AG09309 (cell line): Measurements from ENCODE around the gene ZNF273.

Experiments
- DNase-seq: peaks from one replicate; pipeline ENCODE4 v3.0.0-alpha.2; 2010; ENCODE audit warnings: low read depth
- H3K4me3 ChIP-seq: 2 replicates; pipeline ENCODE4 v1.5.1; 2011; ENCODE audit warnings: mild to moderate bottlenecking, low read depth, low read length, moderate library complexity; ENCODE audit not compliant: control insufficient read depth
- TF ChIP-seq, protein P1 (sequence below): IDR thresholded peaks from 2 replicates; pipeline ENCODE4 v1.5.1; 2011; ENCODE audit warnings: mild to moderate bottlenecking, low read depth, low read length, inconsistent platforms; ENCODE audit not compliant: insufficient read depth, control insufficient read depth; ENCODE audit errors: missing control alignments

Gene ZNF273

DNA sequence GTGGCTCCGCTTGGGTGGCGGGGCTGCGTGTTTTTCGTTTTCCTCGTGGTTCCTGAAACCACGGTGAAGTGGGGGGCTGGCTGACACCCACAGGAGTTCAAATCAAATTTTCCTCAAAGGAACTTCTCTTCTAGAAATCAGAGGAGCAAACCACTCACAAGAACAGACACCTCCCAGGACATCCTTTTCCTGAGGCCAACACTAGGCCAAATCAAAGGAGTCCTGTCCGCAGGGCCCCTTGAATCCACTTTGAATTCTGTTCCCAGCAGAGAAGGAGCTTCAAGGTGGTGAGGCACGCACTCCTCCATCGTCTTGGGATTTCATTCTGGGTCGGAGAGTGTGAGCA, 29.9 kb upstream of the ZNF273 start:
- DNase-seq: no peak
- TF ChIP-seq, protein P1, sequence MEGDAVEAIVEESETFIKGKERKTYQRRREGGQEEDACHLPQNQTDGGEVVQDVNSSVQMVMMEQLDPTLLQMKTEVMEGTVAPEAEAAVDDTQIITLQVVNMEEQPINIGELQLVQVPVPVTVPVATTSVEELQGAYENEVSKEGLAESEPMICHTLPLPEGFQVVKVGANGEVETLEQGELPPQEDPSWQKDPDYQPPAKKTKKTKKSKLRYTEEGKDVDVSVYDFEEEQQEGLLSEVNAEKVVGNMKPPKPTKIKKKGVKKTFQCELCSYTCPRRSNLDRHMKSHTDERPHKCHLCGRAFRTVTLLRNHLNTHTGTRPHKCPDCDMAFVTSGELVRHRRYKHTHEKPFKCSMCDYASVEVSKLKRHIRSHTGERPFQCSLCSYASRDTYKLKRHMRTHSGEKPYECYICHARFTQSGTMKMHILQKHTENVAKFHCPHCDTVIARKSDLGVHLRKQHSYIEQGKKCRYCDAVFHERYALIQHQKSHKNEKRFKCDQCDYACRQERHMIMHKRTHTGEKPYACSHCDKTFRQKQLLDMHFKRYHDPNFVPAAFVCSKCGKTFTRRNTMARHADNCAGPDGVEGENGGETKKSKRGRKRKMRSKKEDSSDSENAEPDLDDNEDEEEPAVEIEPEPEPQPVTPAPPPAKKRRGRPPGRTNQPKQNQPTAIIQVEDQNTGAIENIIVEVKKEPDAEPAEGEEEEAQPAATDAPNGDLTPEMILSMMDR: no peak
- H3K4me3 ChIP-seq: no peak overlapping the region

DNA sequence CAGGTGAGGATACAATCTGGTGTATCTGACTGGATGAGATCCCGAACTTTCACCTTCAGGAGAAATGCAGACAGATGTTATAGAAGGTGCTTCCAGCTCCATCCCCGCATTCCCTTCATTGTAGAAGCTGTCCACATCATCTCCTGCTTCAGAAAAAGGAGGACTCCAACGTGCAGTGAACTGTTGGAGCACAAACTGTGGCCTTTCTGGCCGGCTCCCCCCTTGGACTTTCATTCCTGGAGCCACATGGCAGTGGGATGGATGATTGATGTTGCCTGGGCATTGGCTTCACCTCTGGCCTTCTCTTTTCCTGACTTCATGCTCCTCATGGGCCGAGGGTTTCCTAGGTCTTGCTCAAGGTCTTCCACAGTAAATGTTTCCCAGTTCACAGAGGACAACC, 29.6 kb upstream of the ZNF273 start:
- TF ChIP-seq, protein P1: no peak
- no peak for DNase-seq
- H3K4me3 ChIP-seq: no peak overlapping the region

DNA sequence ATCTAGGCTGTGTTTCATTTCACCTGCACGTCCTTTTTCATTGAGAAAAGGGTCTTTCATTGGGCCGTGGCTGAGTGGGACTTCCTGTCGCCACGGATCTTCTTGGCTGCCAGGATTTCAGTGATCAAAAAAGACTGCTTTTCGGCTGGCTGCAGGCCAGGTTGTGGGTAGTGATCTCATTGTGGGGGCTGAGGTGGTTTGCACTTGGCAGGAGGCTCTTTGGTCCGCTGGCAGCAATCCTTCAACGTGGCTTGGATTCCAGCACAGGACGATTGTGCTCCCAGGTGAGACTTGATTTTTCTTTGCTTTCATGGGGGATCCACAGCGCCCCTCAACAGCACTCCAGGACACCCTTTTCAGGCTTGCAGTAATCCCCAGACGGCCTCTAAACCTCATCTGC, 29.0 kb upstream of the ZNF273 start:
- TF ChIP-seq, protein P1: no peak
- DNase-seq: no peak
- H3K4me3 ChIP-seq: no peak overlapping the region

DNA sequence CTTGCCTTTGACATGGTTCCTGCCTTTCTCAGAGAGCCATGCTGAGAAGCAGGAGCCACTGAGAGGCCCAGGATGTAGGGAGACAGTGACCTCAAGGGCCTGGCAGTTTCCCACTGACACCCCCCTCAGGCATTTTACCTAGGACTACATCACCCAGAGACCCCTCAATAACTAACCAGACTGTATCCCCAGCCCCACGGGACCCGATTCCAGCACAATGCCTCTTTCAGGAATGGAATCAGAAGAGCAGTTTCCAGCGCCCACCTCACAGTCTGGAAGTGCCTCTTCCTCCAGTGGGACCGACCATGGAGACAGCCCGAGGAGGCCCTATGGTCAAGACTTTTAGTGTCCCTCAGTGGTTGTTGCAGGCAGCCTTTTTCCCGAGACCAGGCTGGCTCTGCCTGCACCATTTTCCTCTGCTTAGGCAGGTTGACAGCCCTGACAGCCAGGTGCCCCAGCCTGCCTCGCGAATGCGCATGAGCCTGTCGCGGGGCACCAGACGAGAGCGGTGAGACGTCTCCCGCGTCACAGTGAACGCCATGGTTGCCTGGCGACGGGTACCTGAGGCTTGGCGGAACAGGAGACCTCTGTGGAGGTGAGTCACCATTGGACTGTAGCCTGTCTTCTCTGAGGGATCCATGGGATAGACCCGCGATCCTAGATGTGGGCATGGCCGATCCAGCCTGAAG, 28.4 kb upstream of the ZNF273 start:
- H3K4me3 ChIP-seq: no peak overlapping the region
- TF ChIP-seq, protein P1: no peak
- no peak for DNase-seq

DNA sequence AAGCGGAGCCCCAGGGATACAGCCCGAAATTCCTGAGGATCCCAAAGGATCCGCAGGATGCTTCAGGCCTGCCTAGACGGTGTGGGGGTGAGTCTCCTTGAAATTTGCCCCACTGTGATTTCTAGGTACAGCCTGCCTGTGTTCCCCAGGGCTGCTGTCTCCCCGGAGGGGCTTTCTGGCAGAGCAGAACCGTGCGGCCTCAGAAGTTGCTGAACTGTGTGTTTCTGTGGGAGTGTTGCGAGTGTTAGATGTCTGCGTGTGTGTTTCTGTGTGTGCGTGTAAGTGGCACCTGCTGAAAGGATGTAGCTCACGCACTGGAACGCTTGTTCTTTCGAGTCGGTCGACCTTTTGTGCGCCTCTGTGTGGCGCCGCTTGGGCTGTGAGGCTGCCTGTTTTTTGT, 27.8 kb upstream of the ZNF273 start:
- H3K4me3 ChIP-seq: no peak overlapping the region
- TF ChIP-seq, protein P1: no peak
- no peak for DNase-seq

DNA sequence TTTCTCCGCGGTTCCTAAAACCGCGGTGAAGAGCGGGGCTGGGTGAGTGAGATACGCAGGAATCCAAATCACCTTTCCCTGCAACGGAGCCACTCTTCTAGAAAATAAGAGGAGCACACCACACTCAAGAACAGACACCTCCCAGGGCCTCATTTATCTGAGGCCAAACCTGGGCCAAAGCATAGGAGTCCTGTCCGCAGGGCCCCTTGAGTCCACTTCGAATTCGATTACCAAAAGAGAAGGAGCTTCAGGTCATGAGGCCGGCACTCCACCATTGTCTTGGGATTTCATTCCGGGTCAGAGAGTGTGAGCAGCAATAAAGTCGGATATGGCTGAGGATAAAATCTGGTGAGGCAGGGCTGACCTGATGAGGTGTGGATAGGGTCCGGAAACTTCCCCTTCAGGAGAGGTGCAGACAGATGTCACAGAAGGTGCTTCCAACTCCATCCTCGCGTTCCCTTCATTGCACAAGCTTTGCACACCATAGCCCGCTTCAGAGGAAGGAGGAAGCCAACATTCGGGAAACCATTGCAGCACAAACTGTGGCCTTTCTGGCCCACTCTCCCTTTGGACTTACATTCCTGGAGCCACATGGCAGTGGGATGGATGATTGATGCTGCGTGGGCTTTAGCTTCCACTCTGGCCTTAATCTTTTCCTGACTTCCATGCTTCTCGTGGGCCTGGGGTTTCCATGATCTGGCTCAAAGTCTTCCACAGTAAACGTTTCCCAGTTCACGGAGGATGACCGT, 27.2 kb upstream of the ZNF273 start:
- no peak overlapping the region for H3K4me3 ChIP-seq
- TF ChIP-seq, protein P1: no peak
- DNase-seq: no peak
